OCI-LY1 (cell line): ENCODE data around the gene ST7.

Experiments
- CTCF ChIP-seq: fragments of 200-600 bp; sonication (generic), shearing (Covaris generic); IDR thresholded peaks from 2 replicates; pipeline ENCODE4 v1.5.1; 2017; ENCODE audit warnings: mild to moderate bottlenecking, antibody characterized with exemption, low read length, moderate library complexity, mixed read lengths
- EZH2 ChIP-seq: fragments of 200-600 bp; sonication (generic), shearing (Covaris generic); IDR thresholded peaks from 2 replicates; pipeline ENCODE4 v1.8.0; 2017; ENCODE audit warnings: borderline replicate concordance, mixed run types, mild to moderate bottlenecking, antibody characterized with exemption, low read length, moderate library complexity, mixed read lengths

- TF ChIP-seq CTCF (no peak), EZH2 (no peak)
These were observed 231.1 kb downstream of the ST7 start for GRCh38 chr7:117184367-117184766.
